ENCODE measurements around the gene EGFL7. TPM values are rescaled to one million over a fixed set of nuclear protein-coding genes. Genes with fewer than 3 reads are reported as not detected.

Gene EGFL7
- total and polyA plus RNA-seq, 2 of the 8 experiments (the other 6 are each of a cell fraction or from before 2014, with no cell fraction given), result 37.8 to 53.4 TPM

DNA sequence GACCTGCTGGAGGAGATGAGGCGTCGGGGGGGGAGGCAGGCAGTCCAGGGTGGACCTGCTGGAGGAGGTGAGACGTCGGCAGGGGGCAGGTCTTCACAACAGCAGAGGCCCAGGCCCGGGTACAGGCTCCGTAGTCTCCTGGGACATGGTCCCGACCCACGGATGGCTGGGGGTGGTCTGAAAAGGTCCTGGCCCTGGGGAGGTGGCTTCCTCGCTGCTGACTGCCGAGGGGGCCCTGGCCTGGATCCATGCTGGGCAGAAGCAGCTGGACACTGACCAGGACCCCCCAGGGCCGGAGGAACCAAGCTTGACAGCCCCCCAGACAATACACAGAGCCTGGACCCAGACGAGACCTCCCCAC is 8.5 kb downstream of the EGFL7 start:
- POLR2A ChIA-PET (ENCODE audit: partially characterized antibody), result interaction anchor here (0.8 to 3.2 kb wide), 8 partner anchors 9 to 122 kb away, joined by 3 to 15 read pairs (median 4); partner anchors contain the start of gene EGFL7
- H3K79me1 ChIP-seq (ENCODE audit: low read depth, low read length), result no peaks in the 10 kb centered on the region

More for the DNA sequence above, 8.5 kb downstream of the EGFL7 start:
- peaks cover 0 to 4% (median 3%) of the 10 kb centered on the region in 4 experiments; a peak in 4 of 7 replicates for H3K4me1 ChIP-seq (replicated peaks in 1 of 4; ENCODE audit: control insufficient read depth in 3 of 4, insufficient read depth in 4 of 4, low read length in 3 of 4)
- H3K14ac ChIP-seq (ENCODE audit: insufficient read length), result no peak overlapping the region
- FAIRE-seq (no peak), DNase-seq (ENCODE audit: low read depth in 1 of 2, low spot score in 2 of 2) (no peak)
- H2BK5ac ChIP-seq (ENCODE audit: low read depth, low read length), result no peak overlapping the region
- no peak overlapping the region for H3K27ac ChIP-seq (ENCODE audit: low read depth, low read length)
- H3K4me3 ChIP-seq (ENCODE audit: extremely low read depth in 1 of 4, insufficient read depth in 2 of 4, low read depth in 3 of 4, low read length in 4 of 4), result no peak overlapping the region
- H2BK15ac ChIP-seq (ENCODE audit: low read length), result no peak overlapping the region
- H4K20me1 ChIP-seq (replicated peaks in 1 of 2; ENCODE audit: control insufficient read depth in 1 of 2, insufficient read depth in 2 of 2, low read length in 2 of 2), result peaks cover 0 to 9% of the 10 kb centered on the region in 2 experiments
- H2BK12ac ChIP-seq (ENCODE audit: low read depth, low read length), result no peak overlapping the region
- H3K23me2 ChIP-seq (ENCODE audit: low read depth, low read length), result no peaks in the 10 kb centered on the region
- no peak overlapping the region for H3K56ac ChIP-seq (replicated peaks; ENCODE audit: insufficient read length, low read depth, low read length)
- no peak overlapping the region for H3K18ac ChIP-seq (ENCODE audit: extremely low read depth, low read length)
- no peaks in the 10 kb centered on the region for H3K79me2 ChIP-seq (ENCODE audit: control insufficient read depth in 1 of 2, insufficient read depth in 2 of 2, low read length in 2 of 2)
- H4K91ac ChIP-seq (replicated peaks; ENCODE audit: insufficient read length, low read length), result no peak overlapping the region
- 82% methylated on average over 6 of the region's 12 CpGs; no CpG with 5 or more reads in 1 of the 2 experiments for WGBS, 2 experiments (ENCODE audit: extremely low coverage in 1 of 2, insufficient coverage in 1 of 2, insufficient read length in 1 of 2, insufficient replicate concordance in 2 of 2, low coverage in 1 of 2, low lambda C conversion rate in 2 of 2, missing lambda C conversion rate in 1 of 2)
- H2BK120ac ChIP-seq (replicated peaks; ENCODE audit: low read depth, low read length), result no peak overlapping the region
- no peak overlapping the region for H3K4ac ChIP-seq (replicated peaks; ENCODE audit: insufficient read length, low read depth, low read length)
- H4K8ac ChIP-seq (ENCODE audit: extremely low read depth, insufficient read depth, low read length), result no peak overlapping the region
- H3K27me3 ChIP-seq (replicated peaks in 1 of 4; ENCODE audit: control insufficient read depth in 3 of 4, extremely low read depth in 1 of 4, insufficient read depth in 3 of 4, low read length in 3 of 4), result no peaks in the 10 kb centered on the region
- no peaks in the 10 kb centered on the region for H3K9me3 ChIP-seq (ENCODE audit: insufficient read depth in 2 of 2, low read depth in 1 of 2, low read length in 1 of 2)
- no peak overlapping the region for H2AFZ ChIP-seq (ENCODE audit: low read length)
- H2BK20ac ChIP-seq (ENCODE audit: low read length), result no peak overlapping the region
- H2AK5ac ChIP-seq (ENCODE audit: low read depth, low read length), result no peak overlapping the region
- H3K4me2 ChIP-seq (ENCODE audit: insufficient read depth in 1 of 2, low read depth in 2 of 2, low read length in 2 of 2), result no peak overlapping the region
- no peak overlapping the region for H4K5ac ChIP-seq (ENCODE audit: insufficient read length, low read depth, low read length)
- H3K23ac ChIP-seq (ENCODE audit: insufficient read length), result no peak overlapping the region
- CTCF ChIA-PET (ENCODE audit: partially characterized antibody), result interaction anchor here (0.6 to 6.5 kb wide), 40 partner anchors 10 to 894 kb away, joined by 3 to 125 read pairs (median 5); partner anchors contain the start of genes AGPAT2, EGFL7 and LCN6
- TF ChIP-seq POLR2AphosphoS5 (IDR thresholded peaks at IDR 0.05; ENCODE audit: low read depth, low read length) (no peak), RFX5 (IDR thresholded peaks at IDR 0.05; ENCODE audit: borderline replicate concordance, low read depth, low read length) (no peak), BACH1 (IDR thresholded peaks at IDR 0.05; ENCODE audit: low read length) (no peak), KDM4A (IDR thresholded peaks at IDR 0.05; ENCODE audit: low read depth, low read length, severe bottlenecking) (no peak), SP2 (IDR thresholded peaks at IDR 0.05; ENCODE audit: low read length) (no peak), HDAC2 (IDR thresholded peaks at IDR 0.05; ENCODE audit: borderline replicate concordance in 1 of 2, low read depth in 2 of 2, low read length in 2 of 2) (no peak)
- TF ChIP-seq, protein P1, sequence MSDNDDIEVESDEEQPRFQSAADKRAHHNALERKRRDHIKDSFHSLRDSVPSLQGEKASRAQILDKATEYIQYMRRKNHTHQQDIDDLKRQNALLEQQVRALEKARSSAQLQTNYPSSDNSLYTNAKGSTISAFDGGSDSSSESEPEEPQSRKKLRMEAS (IDR thresholded peaks at IDR 0.05), result no peak
- TF ChIP-seq, protein P2, sequence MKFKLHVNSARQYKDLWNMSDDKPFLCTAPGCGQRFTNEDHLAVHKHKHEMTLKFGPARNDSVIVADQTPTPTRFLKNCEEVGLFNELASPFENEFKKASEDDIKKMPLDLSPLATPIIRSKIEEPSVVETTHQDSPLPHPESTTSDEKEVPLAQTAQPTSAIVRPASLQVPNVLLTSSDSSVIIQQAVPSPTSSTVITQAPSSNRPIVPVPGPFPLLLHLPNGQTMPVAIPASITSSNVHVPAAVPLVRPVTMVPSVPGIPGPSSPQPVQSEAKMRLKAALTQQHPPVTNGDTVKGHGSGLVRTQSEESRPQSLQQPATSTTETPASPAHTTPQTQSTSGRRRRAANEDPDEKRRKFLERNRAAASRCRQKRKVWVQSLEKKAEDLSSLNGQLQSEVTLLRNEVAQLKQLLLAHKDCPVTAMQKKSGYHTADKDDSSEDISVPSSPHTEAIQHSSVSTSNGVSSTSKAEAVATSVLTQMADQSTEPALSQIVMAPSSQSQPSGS (IDR thresholded peaks at IDR 0.05; ENCODE audit: low read length), result no peak
- H3K9ac ChIP-seq (replicated peaks in 1 of 4; ENCODE audit: extremely low read depth in 1 of 4, low read depth in 3 of 4, low read length in 3 of 4), result no peak overlapping the region
- no peaks in the 10 kb centered on the region; a peak in 2 of 8 replicates for H3K36me3 ChIP-seq (ENCODE audit: control insufficient read depth in 2 of 4, insufficient read depth in 4 of 4, low read length in 3 of 4)
